GM19328 (cell line): Measurements from ENCODE around the gene RSPO4.
"Not testable (repeated sequence)": the region's sequence is repeated elsewhere in the genome, so short reads cannot be mapped to it uniquely, and the experiment has no call there.

ENCODE experiments used
- ATAC-seq: cut with Tn5 transposase; IDR thresholded peaks from one replicate; pipeline ENCODE4 v1.9.1; 2021; ENCODE audit warnings: mild to moderate bottlenecking, moderate library complexity; ENCODE audit not compliant: unreplicated experiment

Gene RSPO4

GRCh38 chr20:1005452-1006027, 3.4 kb upstream of the RSPO4 start:
- no peak for ATAC-seq

GRCh38 chr20:1003920-1004697, 2.0 kb upstream of the RSPO4 start:
- ATAC-seq = no peak

- ATAC-seq = no peak
Measured at GRCh38 chr20:1002682-1003561, 811 bp upstream of the RSPO4 start.

- no peak for ATAC-seq
Measured at GRCh38 chr20:1001116-1001515, 995 bp downstream of the RSPO4 start.

GRCh38 chr20:998231-998830, 3.8 kb downstream of the RSPO4 start:
- no peak for ATAC-seq

- ATAC-seq = no peak
Measured at GRCh38 chr20:997486-997885, 4.6 kb downstream of the RSPO4 start.

GRCh38 chr20:997016-997415, 5.1 kb downstream of the RSPO4 start:
- ATAC-seq = no peak

- ATAC-seq = no peak
Measured at GRCh38 chr20:995170-995569, 6.9 kb downstream of the RSPO4 start.

GRCh38 chr20:992801-993535, 9.1 kb downstream of the RSPO4 start:
- ATAC-seq = no peak

- no peak for ATAC-seq
Measured at GRCh38 chr20:991850-992249, 10.3 kb downstream of the RSPO4 start.

GRCh38 chr20:990293-990959, 11.7 kb downstream of the RSPO4 start:
- no peak for ATAC-seq

GRCh38 chr20:988272-988671, 13.8 kb downstream of the RSPO4 start:
- no peak for ATAC-seq

- no peak for ATAC-seq
Measured at GRCh38 chr20:987677-988076, 14.4 kb downstream of the RSPO4 start.

GRCh38 chr20:986733-987355, 15.3 kb downstream of the RSPO4 start:
- no peak for ATAC-seq

- ATAC-seq = not testable (repeated sequence)
Measured at GRCh38 chr20:984994-985393, 17.1 kb downstream of the RSPO4 start.

- no peak for ATAC-seq
Measured at GRCh38 chr20:982754-983153, 19.4 kb downstream of the RSPO4 start.

GRCh38 chr20:977021-977420, 25.1 kb downstream of the RSPO4 start:
- ATAC-seq = no peak

GRCh38 chr20:976033-976432, 26.1 kb downstream of the RSPO4 start:
- ATAC-seq = no peak

- ATAC-seq = no peak
Measured at GRCh38 chr20:973785-974194, 28.3 kb downstream of the RSPO4 start.

- no peak for ATAC-seq
Measured at GRCh38 chr20:972256-972655, 29.9 kb downstream of the RSPO4 start.
